H9 (cell line): ENCODE data around the gene TSKU. TPM values are rescaled to one million over a fixed set of nuclear protein-coding genes. Genes with fewer than 3 reads are reported as not detected.
A peak's percentile ranks its signal among the peaks of the same experiment; 100 is the strongest.

ENCODE experiments used
- DNase-seq: peaks from one replicate; pipeline ENCODE4 v3.0.0-alpha.2; 2017
- H2AFZ ChIP-seq: one replicate; pipeline ENCODE4 v1.6.1; 2013; ENCODE audit warnings: mild to moderate bottlenecking, low read length, control low read depth, moderate library complexity
- H2AK5ac ChIP-seq: 2 replicates; pipeline ENCODE4 v1.6.1; 2013; ENCODE audit warnings: low read length, control low read depth, mixed read lengths; ENCODE audit not compliant: insufficient read length
- H2BK120ac ChIP-seq: one replicate; pipeline ENCODE4 v1.6.1; 2013; ENCODE audit warnings: low read depth, mild to moderate bottlenecking, low read length, control low read depth, inconsistent platforms; ENCODE audit not compliant: poor library complexity, severe bottlenecking
- H2BK12ac ChIP-seq: 2 replicates; pipeline ENCODE4 v1.6.1; 2013; ENCODE audit warnings: low read length, control low read depth, mixed read lengths, low read depth; ENCODE audit not compliant: insufficient read length
- H2BK15ac ChIP-seq: 2 replicates; pipeline ENCODE4 v1.6.1; 2013; ENCODE audit warnings: low read depth, low read length, control low read depth
- H2BK20ac ChIP-seq: one replicate; pipeline ENCODE4 v1.6.1; 2013; ENCODE audit warnings: low read depth, mild to moderate bottlenecking, low read length, control low read depth, inconsistent platforms; ENCODE audit not compliant: poor library complexity, severe bottlenecking
- H2BK5ac ChIP-seq: 2 replicates; pipeline ENCODE4 v1.6.1; 2013; ENCODE audit warnings: low read length, control low read depth, mixed read lengths; ENCODE audit not compliant: insufficient read length
- H3K14ac ChIP-seq: 2 replicates; pipeline ENCODE4 v1.6.1; 2013; ENCODE audit warnings: low read length, control low read depth; ENCODE audit not compliant: insufficient read depth
- H3K18ac ChIP-seq: 2 replicates; pipeline ENCODE4 v1.6.1; 2013; ENCODE audit warnings: low read depth, mild to moderate bottlenecking, mixed read lengths, low read length, control low read depth; ENCODE audit not compliant: insufficient read length
- H3K23ac ChIP-seq: 2 replicates; pipeline ENCODE4 v1.6.1; 2013; ENCODE audit warnings: low read length, control low read depth, mixed read lengths, low read depth; ENCODE audit not compliant: insufficient read length
- H3K23me2 ChIP-seq: 2 replicates; pipeline ENCODE4 v1.6.1; 2013; ENCODE audit warnings: low read depth, mild to moderate bottlenecking, mixed read lengths, low read length, control low read depth; ENCODE audit not compliant: insufficient read length, poor library complexity, severe bottlenecking
- H3K27ac ChIP-seq: 2 replicates; pipeline ENCODE4 v1.5.1; 2013; ENCODE audit warnings: low read length, control low read depth, mixed read lengths, low read depth; ENCODE audit not compliant: insufficient read length
- H3K27me3 ChIP-seq: 2 replicates; pipeline ENCODE4 v1.6.1; 2013; ENCODE audit warnings: low read length, control low read depth, inconsistent platforms; ENCODE audit not compliant: insufficient read depth
- H3K4ac ChIP-seq: 2 replicates; pipeline ENCODE4 v1.6.1; 2013; ENCODE audit warnings: low read depth, mild to moderate bottlenecking, control low read depth, inconsistent platforms, low read length, moderate library complexity
- H3K4me1 ChIP-seq: 2 replicates; pipeline ENCODE4 v1.6.1; 2013; ENCODE audit warnings: low read length, control low read depth, inconsistent platforms; ENCODE audit not compliant: insufficient read depth
- H3K4me2 ChIP-seq: 2 replicates; pipeline ENCODE4 v1.6.1; 2013; ENCODE audit warnings: low read length, control low read depth, mixed read lengths; ENCODE audit not compliant: insufficient read length, insufficient read depth
- H3K56ac ChIP-seq: 2 replicates; pipeline ENCODE4 v1.6.1; 2013; ENCODE audit warnings: low read depth, mild to moderate bottlenecking, mixed read lengths, low read length, control low read depth; ENCODE audit not compliant: insufficient read length
- H3K79me1 ChIP-seq: 2 replicates; pipeline ENCODE4 v1.6.1; 2013; ENCODE audit warnings: low read depth, mild to moderate bottlenecking, moderate library complexity, low read length, control low read depth, inconsistent platforms; ENCODE audit not compliant: insufficient read depth, poor library complexity, severe bottlenecking
- H3K79me2 ChIP-seq: 2 replicates; pipeline ENCODE4 v1.6.1; 2013; ENCODE audit warnings: low read length, control low read depth, inconsistent platforms; ENCODE audit not compliant: insufficient read depth
- H3K9ac ChIP-seq: 2 replicates; pipeline ENCODE4 v1.6.1; 2013; ENCODE audit warnings: low read length, control low read depth, mixed read lengths; ENCODE audit not compliant: insufficient read length; ENCODE audit errors: extremely low read depth
- H3K9me3 ChIP-seq: one replicate; pipeline ENCODE4 v1.6.1; 2013; ENCODE audit warnings: low read depth, low read length, inconsistent platforms; ENCODE audit not compliant: control insufficient read depth
- H3T11ph ChIP-seq: one replicate; pipeline ENCODE4 v1.6.1; 2013; ENCODE audit warnings: mild to moderate bottlenecking, low read length, control low read depth, inconsistent platforms
- H4K20me1 ChIP-seq: one replicate; pipeline ENCODE4 v1.6.1; 2013; ENCODE audit not compliant: control insufficient read depth, insufficient read length, insufficient read depth
- H4K5ac ChIP-seq: 2 replicates; pipeline ENCODE4 v1.6.1; 2013; ENCODE audit warnings: low read depth, mild to moderate bottlenecking, mixed read lengths, low read length, control low read depth; ENCODE audit not compliant: insufficient read length
- H4K8ac ChIP-seq: replicated peaks from 2 replicates; pipeline ENCODE4 v1.6.1; 2013; ENCODE audit warnings: low read length, control low read depth, mixed read lengths, low read depth; ENCODE audit not compliant: insufficient read length
- H4K91ac ChIP-seq: 2 replicates; pipeline ENCODE4 v1.6.1; 2013; ENCODE audit warnings: low read depth, mild to moderate bottlenecking, moderate library complexity, mixed read lengths, low read length, control low read depth; ENCODE audit not compliant: insufficient read length
- H3K27ac Mint-ChIP-seq, 3 experiments: 2 replicates in 2 of 3; 3 replicates in 1 of 3; pipeline ENCODE4 v1.8.0; 2020 to 2021; ENCODE audit warnings: mixed read lengths in 3 of 3, mild to moderate bottlenecking in 1 of 3, moderate library complexity in 1 of 3
- H3K27me3 Mint-ChIP-seq: 2 replicates; pipeline ENCODE4 v1.8.0; 2021; ENCODE audit warnings: low read depth, mild to moderate bottlenecking, moderate library complexity, mixed read lengths
- H3K36me3 Mint-ChIP-seq, 3 experiments: 2 replicates in 2 of 3; 3 replicates in 1 of 3; pipeline ENCODE4 v1.8.0; 2020 to 2021; ENCODE audit warnings: low read depth in 3 of 3, mixed read lengths in 3 of 3; ENCODE audit not compliant: insufficient read depth in 1 of 3
- H3K4me1 Mint-ChIP-seq, 2 experiments: 2 replicates each; pipeline ENCODE4 v1.8.0; 2020; ENCODE audit warnings: mixed read lengths in 2 of 2
- H3K4me3 Mint-ChIP-seq, 2 experiments: 2 replicates in 1 of 2; 3 replicates in 1 of 2; pipeline ENCODE4 v1.8.0; 2020 to 2021; ENCODE audit warnings: mild to moderate bottlenecking in 2 of 2, mixed read lengths in 2 of 2, moderate library complexity in 1 of 2
- H3K9me3 Mint-ChIP-seq, 2 experiments: 2 replicates in 1 of 2; 3 replicates in 1 of 2; pipeline ENCODE4 v1.8.0; 2020; ENCODE audit warnings: mild to moderate bottlenecking in 2 of 2, mixed read lengths in 2 of 2, moderate library complexity in 1 of 2
- WGBS: extraction: QIAGEN DNeasy Blood & Tissue Kit; methylation state at CpG from one replicate; pipeline ENCODE4 v1.1.7; 2013; ENCODE audit warnings: missing lambda C conversion rate, low lambda C conversion rate, mixed read lengths; ENCODE audit not compliant: insufficient read length; ENCODE audit errors: extremely low coverage; 5-methylcytosine and 5-hydroxymethylcytosine counted together
- total RNA-seq: library from RNA; stranded (reverse); gene quantifications from 2 replicates; pipeline ENCODE4 v1.2.1, GENCODE V29; 2021
- TF ChIP-seq, protein P1 (sequence below): fragments of 200-600 bp; sonication (generic); conservative IDR thresholded peaks from 3 replicates; pipeline ENCODE4 v1.8.0; 2021; ENCODE audit warnings: antibody characterized with exemption, mild to moderate bottlenecking

Gene TSKU
- total RNA-seq, 1 experiment from 2014 or later, result 25.4 TPM

DNA sequence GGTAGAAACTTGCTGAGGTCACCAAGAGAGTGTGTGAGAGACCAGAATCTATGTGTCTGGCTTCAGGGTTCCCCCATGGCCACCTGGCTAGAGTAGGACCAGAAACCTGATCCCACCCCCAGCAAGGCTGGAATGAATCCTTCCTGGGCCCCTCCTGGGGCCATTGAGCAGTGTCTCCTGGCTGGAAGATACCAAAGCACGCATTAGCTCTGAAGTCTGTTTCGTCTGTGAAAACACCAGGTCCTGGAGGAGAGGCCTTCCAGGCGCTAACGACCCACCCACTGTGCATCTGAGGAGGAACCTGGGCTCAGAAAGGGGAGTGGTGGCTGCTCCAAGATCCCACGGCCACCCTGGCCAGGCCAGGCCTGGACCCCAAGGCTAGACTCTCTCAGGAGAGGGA is 15.5 kb upstream of the TSKU start:
- H4K8ac ChIP-seq, result no peak overlapping the region
- no peak overlapping the region for H2BK15ac ChIP-seq
- H3K4me2 ChIP-seq, result no peak overlapping the region
- no peak overlapping the region for H3K4ac ChIP-seq
- no peak overlapping the region for H4K5ac ChIP-seq
- H3K56ac ChIP-seq, result no peak overlapping the region
- no peak for DNase-seq
- Mint-ChIP-seq H3K4me3 (no peak overlapping the region; a peak in 2 of 5 replicates), H3K36me3 (no peaks in the 10 kb centered on the region), H3K27me3 (peaks cover 23% of the 10 kb centered on the region), H3K4me1 (peaks cover 57 to 64% of the 10 kb centered on the region in 2 experiments), H3K27ac (0 out of 7 replicates have a peak overlapping the region, but pooled peaks of 1 of the 3 experiments have one; percentile 71), H3K9me3 (no peaks in the 10 kb centered on the region)
- H2BK12ac ChIP-seq, result no peak overlapping the region
- H2BK20ac ChIP-seq, result no peak overlapping the region
- H3K14ac ChIP-seq, result 0 out of 2 replicates have a peak overlapping the region, but pooled peaks have one; percentile 14
- no peak overlapping the region for H3K23ac ChIP-seq
- no peaks in the 10 kb centered on the region for H3K27me3 ChIP-seq
- no peak overlapping the region for H3K18ac ChIP-seq
- H3T11ph ChIP-seq, result no peak overlapping the region
- no peaks in the 10 kb centered on the region for H3K79me2 ChIP-seq
- no peak overlapping the region for H4K91ac ChIP-seq
- H2BK120ac ChIP-seq, result no peak overlapping the region
- no peak overlapping the region for H3K9ac ChIP-seq
- H3K4me1 ChIP-seq, result peaks cover 2% of the 10 kb centered on the region
- H3K9me3 ChIP-seq, result no peaks in the 10 kb centered on the region
- H2BK5ac ChIP-seq, result no peak overlapping the region
- H3K23me2 ChIP-seq, result no peaks in the 10 kb centered on the region
- TF ChIP-seq, protein P1, sequence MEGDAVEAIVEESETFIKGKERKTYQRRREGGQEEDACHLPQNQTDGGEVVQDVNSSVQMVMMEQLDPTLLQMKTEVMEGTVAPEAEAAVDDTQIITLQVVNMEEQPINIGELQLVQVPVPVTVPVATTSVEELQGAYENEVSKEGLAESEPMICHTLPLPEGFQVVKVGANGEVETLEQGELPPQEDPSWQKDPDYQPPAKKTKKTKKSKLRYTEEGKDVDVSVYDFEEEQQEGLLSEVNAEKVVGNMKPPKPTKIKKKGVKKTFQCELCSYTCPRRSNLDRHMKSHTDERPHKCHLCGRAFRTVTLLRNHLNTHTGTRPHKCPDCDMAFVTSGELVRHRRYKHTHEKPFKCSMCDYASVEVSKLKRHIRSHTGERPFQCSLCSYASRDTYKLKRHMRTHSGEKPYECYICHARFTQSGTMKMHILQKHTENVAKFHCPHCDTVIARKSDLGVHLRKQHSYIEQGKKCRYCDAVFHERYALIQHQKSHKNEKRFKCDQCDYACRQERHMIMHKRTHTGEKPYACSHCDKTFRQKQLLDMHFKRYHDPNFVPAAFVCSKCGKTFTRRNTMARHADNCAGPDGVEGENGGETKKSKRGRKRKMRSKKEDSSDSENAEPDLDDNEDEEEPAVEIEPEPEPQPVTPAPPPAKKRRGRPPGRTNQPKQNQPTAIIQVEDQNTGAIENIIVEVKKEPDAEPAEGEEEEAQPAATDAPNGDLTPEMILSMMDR, result no peak
- no peaks in the 10 kb centered on the region for H4K20me1 ChIP-seq
- H3K27ac ChIP-seq, result no peak overlapping the region
- H2AFZ ChIP-seq, result no peak overlapping the region
- no peaks in the 10 kb centered on the region for H3K79me1 ChIP-seq
- no peak overlapping the region for H2AK5ac ChIP-seq
- no CpG with 5 or more reads among the region's 5 CpGs for WGBS
